ENCODE results near the gene OCSTAMP.

Gene OCSTAMP

GRCh38 chr20:46550461-46550860 is at the start of gene OCSTAMP:
Gene OCSTAMP, minus strand, starts transcription at chr20:46550654. Its CDS starts 94 bp downstream, at chr20:46550560.
- no peak for DNase-seq

- DNase-seq = no peak
Observed at GRCh38 chr20:46599227-46599987, 49.0 kb upstream of the OCSTAMP start.

DNA sequence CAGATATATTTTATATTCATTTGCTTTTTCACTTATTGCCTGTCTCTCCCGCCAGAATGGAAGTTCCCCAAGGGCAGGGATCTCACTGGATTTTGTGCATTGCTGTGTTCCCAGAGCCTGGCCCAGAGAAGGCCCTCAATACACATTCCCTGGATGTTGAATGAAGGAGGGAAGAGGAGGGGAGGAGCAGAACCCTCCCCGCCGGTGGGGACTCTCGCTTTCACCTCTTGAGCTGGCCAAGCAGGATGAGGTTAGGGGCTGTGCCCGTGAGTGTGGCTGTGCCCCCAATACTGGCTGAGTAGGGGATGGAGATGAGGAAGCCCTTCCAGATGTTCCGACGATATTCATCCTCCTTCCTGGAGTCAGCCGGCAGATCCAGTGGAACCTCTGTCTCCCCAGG is 45.5 kb upstream of the OCSTAMP start:
- DNase-seq = no peak

- DNase-seq = no peak
Observed at GRCh38 chr20:46594725-46595124, 44.3 kb upstream of the OCSTAMP start.

GRCh38 chr20:46592580-46593362 is 42.3 kb upstream of the OCSTAMP start:
- DNase-seq = no peak

- no peak for DNase-seq
Observed at GRCh38 chr20:46590443-46590842, 40.0 kb upstream of the OCSTAMP start.

GRCh38 chr20:46588532-46589511 is 38.4 kb upstream of the OCSTAMP start:
- no peak for DNase-seq

GRCh38 chr20:46587986-46588385 is 37.5 kb upstream of the OCSTAMP start:
- DNase-seq = no peak

- no peak for DNase-seq
Observed at GRCh38 chr20:46586724-46587123, 36.3 kb upstream of the OCSTAMP start.

DNA sequence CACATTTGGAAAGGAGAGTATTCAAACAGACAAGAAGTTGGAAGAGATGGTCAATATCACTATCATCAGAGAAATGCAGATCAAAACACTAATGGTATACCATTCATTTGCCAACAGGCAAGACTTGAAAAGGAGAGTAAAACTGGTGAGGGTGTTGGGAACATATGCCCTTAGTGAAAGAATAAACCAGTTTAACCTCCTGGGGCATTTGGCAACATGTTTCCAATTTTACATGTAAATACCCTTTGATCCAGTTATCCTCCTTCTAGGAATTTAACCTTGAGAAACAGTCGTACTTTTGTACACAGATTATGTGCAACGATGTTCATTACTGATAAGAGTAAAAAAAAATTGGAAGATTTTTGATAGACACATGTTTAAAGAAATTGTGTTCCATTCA is 34.1 kb upstream of the OCSTAMP start:
- DNase-seq = no peak

DNA sequence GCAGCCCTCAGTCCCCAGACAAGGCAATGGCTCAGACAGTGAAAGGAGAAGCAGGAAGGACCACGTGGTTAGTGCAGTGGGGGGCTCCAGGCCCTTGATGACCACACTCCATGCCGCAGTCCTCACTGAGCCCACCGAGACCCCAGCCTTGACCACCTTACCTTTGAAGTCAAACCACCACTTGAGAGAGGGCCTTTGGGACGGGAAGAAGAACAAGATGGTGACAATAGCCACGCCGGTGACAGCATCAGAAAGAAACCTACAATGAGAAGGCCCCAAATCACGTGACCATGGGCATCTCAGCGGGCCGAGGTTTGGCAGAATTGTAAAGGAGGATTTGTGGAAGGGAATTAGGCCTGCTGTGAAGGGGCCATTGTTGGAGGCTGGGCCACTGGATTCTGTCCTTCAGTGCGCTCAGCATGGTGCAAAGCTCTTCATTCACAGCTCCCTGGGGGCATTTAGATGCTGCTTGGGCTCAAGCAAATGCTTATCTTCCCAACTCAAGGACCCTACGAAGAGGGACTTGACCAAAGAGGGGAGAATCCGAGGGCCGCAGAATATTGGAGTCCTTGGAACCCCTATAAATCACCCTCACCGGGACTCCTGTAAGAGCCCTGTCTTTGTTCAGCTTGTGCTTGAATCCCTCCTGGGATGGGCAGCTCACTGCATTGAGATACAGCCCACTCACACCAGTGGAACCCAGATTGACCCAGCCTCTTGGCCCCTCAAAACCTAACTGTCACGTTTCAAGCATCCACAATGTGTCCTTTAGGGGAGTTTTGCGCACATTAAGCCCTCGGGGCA is 33.2 kb upstream of the OCSTAMP start:
- DNase-seq = no peak

DNA sequence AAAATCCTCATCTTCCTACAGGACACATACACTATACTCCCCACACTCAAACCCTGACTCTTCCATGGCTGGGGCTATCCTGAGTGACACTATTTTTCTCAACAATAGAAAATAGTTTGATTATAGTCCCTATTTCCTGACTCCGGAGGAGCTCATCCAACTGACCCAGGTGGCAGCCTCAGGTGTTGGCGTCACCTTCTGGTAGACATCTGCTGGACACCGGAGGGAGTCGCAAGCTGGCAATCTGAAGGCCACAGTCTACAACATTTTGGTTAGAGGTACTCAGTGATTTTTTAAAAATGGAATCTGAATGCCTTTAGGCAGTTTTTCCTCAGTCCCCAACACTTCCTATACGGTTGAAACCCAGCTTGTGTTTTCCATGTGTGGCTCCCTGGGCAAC is 32.2 kb upstream of the OCSTAMP start:
- DNase-seq = no peak

DNA sequence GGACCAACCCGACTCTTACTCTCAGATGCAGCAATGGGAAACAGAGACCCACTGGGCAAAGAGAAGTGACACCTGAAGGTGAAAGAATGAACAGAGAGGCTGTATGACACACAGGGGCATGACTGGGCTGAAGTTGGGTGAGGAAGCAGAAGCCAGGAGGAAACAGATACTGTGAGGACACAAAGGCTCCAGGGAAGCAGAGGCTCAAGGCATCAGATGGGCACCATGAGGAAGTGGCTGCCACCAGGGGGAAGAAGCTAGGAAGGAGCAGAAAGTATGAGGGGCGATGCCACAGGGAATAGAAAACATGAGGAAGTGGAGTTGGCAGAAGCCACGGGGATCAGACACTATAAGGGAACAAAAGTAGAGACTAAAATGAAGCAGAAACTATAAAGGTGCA is 30.9 kb upstream of the OCSTAMP start:
- DNase-seq = no peak

- DNase-seq = no peak
Observed at GRCh38 chr20:46580613-46581205, 30.3 kb upstream of the OCSTAMP start.

- DNase-seq = no peak
Observed at GRCh38 chr20:46578745-46579144, 28.3 kb upstream of the OCSTAMP start.

DNA sequence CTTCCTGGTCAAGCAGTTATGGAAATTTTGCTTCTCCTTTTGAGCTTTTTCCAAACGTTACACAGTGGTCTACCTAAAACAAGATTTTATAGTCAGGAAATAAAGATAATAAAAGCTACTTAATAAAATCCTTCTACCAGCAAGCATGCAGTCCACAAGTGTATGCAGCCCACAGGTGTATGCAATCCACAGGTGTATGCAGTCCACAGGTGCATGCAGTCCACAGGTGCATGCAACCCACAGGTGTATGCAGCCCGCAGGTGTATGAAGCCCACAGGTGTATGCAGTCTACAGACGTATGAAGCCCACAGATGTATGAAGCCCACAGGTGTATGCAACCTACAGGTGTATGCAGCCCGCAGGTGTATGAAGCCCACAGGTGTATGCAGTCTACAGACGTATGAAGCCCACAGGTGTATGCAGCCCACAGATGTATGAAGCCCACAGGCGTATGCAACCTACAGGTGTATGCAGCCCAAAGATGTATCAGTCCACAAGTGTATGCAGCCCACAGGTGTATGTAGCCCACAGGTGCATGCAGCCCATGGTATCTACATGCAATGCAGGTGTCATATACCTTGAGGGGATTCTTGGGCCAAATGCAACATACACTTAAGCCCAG is 26.4 kb upstream of the OCSTAMP start:
- DNase-seq = no peak

- DNase-seq = no peak
Observed at GRCh38 chr20:46575937-46576461, 25.5 kb upstream of the OCSTAMP start.

DNA sequence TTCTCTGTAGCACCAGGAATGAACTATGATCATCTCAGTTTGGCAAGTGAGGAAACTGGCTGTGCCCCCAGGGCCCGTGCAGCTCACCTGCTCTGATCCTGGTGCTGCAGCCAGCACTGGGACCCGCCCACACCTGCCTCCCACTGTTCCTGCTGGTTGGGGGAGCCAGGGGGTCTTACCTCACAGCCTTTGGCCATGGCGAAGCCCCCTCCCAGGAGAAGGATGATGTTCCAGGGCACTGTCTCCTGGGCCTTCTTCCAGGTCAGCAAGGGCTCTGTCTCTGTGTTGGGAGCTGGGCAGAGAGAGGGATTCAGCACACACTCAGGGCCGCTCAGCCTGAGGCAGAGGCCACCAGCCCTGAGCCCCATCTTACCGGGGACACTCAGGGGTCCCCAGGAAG is 24.9 kb upstream of the OCSTAMP start:
- DNase-seq = no peak

DNA sequence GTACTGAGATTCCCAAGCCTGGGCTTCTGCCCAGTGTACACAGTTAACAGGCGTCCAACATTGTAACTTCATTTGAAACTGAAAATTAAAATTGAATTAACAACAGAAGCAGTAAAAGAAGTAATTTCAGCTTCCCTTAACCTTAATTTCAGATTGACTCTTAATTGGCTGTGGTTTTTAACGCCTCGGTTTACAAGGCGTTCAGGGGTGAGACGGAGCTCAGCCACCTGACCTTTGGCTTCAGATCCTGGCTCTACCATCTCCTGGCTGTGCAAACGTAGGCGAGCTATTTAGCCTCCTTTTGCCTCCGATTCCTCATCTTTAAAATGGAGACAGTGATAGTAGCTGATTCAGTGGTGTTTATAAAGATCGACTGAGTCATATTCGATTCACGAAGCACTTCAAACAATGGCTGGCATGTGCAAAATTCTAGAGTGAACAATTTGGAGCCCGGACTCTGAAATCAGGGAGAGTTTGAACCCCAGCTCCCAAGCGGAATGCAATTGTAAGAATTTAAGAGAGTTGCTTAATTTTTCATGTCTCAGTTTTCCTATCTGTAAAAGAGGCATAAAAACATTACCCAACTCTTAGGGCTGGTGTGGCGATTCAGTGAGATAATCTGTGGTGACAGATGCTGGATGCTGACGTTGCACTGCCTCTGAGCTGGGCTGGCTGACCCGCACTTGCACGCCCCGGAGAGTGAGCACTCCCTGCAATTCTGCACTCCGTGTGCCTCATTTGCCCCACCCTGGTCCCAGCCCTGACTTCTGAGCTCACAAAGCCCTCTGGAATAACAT is 23.5 kb upstream of the OCSTAMP start:
- DNase-seq = no peak

- no peak for DNase-seq
Observed at GRCh38 chr20:46573234-46573633, 22.8 kb upstream of the OCSTAMP start.
